ENCODE measurements around the gene SMARCD2.
"Not testable (repeated sequence)": the region's sequence is repeated elsewhere in the genome, so short reads cannot be mapped to it uniquely, and the experiment has no call there.

SMARCD2 gene

DNA sequence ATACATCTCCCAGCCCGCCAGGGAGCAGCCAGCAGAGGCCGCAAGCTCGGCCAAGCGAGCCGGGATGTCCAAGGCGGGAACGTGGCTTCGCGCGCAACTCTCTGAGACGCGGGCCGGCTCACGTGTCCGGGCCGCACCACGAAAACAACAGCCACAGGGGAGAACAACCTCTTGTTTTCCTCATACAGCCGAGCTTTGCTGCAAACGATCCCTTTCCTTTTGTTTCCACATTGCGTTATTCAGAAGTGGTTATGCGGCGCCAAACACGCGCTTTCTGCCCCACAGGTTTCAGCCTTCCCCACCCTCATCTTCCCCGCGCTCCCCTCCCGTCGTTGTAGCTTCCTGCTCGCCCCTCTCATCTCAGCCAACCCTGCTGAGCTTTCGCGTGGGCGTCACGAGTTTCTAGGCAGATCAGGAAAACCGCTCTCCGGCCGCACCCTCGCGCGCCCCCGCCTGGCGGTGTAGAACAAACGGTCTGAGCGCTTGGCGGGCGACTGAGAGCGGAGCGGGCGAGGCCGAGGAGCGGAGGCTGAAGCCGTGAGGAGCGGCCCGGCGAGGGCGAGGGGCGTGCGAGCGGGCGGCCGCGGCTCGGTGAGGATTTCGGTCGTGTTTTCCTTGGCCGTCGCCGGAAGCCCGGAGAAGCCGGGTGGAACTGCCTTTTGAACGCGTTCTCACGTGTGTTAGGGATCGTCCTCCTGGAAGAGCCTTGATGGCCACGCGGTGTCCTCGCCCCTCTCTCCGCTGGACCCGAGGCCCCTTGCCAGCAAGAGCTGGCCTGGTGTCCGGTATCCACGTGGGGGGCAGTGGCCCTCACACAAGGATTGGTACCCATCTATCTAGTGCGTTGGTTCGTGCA lies 6.6 kb upstream of the SMARCD2 start:
- peak; percentile 49 for DNase-seq

DNA sequence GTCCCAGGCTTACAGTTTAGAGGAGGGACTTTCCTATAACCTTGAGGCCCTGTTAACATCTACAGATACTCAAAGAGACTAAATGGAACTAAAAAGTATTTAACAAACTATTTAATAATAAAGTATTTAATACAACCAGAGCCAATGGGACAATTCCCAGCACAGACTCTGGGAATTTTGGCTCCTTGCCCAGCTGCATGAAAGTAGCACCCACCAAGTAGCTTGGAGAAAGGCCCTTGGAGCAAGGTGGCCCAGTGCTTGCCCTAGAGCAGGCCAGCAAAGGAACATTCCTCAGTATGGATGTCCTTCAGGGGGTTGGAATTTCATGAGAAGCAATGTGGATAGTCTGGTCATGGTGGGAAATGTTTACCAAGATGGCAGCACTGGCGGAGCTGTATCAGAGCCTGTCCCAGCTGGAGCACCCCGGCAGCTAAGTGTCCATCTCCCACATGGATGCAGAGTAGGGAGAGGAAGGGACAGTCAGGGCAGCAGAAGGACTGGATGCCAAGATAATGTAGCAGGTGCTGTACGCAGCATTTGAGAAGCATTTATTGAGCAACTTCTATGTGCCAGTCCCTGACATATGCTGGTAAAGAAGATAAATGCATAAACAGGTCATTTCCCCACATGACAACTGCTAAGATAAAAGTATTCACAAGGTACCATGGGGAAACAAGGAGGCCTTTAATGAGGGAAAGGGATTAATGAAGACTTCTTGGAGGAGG lies 5.2 kb upstream of the SMARCD2 start:
- no peak for DNase-seq

DNA sequence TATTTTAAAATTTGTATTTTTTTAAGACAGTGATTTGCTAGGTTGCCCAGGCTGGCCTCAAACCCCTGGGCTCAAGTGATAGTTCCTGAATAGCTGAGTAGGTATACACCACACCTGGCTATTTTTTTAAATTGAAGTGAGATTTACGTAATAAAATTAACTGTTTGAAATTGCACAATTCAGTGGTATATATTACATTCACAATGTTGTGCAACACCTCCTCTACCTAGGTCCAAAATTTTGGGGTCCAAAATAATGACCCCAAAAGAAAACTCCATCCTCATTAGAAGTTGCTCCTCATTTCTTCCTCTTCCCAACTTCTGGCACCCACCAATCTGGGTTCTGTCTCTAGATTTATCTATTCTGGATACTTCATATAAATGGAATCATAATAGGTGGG lies 3.0 kb upstream of the SMARCD2 start:
- no peak for DNase-seq

DNA sequence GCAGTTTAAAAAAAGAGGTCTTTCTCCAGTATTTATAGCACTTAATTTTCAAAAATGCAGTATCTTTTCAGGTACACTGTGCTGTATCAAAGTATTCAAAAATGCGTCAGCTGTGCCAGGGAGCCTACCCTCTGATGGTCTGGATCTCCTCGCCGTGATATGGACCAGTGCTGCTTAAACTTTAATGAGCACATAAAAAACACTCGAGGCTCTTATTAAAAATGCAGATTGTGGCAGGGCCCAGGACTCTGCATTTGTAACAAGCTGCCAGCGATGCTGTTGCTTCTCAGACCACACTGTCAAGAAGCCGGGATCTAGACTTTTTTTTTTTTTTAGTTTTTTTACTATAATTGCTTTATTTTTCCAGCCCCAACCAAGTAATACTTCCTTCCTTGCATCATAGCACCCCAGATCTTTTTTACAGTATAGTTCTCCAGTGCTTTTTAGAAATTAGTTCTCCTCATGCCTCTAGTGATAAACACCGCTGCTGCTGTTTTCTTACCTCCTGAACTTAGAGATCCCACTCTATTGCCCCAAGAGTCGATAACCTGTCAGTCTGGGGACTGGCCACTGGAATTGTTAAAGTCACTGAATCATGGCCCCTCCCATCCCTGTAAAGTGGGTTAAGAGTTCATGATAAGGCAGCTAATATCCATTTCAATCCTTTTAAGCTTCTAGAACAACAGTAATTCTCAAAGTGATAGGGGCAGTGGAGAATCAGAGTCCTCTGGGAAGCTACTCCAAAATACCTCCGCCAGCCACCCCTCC lies 1.6 kb upstream of the SMARCD2 start:
- DNase-seq: no peak

DNA sequence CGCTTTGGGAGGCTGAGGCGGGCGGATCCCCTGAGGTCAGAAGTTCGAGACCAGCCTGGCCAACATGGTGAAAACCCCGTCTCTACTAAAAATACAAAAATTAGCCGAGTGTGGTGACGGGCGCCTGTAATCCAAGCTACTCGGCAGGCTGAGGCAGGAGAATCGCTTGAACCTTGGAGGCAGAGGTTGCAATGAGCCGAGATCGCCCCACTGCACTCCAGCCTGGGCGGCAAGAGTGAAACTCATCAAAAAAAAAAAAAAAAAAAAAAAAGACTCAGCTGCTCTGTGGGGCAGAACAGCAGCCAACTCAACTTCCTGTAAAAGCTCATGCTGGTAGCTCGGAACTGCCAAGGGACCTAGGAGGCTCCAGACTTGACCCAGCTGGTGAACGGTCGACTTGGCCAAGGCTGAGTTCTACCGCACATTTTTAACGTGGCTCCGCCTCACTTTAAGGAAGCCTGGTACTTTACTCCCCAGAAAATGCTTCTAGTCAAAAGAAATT lies 953 bp upstream of the SMARCD2 start:
- DNase-seq: not testable (repeated sequence)

DNA sequence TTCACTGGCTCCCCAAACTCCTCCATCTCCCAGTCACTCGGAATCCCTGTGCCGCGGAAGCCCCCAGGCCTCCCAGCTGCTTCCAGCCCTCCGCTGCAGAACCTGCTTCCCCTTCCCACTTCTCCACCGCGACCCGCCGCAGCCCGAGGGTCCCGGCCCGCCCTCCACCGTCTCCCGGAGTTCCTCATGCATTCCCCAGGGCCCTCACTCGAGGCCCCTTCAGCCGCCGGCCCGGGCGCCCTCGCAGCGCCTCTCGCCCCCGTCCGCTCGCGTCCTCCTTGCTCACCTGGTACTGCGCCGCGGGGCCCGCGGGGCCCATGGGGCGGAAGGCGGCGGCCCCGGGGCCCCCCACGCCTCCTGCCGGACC lies 329 bp downstream of the SMARCD2 start:
- DNase-seq: peak; percentile 57

DNA sequence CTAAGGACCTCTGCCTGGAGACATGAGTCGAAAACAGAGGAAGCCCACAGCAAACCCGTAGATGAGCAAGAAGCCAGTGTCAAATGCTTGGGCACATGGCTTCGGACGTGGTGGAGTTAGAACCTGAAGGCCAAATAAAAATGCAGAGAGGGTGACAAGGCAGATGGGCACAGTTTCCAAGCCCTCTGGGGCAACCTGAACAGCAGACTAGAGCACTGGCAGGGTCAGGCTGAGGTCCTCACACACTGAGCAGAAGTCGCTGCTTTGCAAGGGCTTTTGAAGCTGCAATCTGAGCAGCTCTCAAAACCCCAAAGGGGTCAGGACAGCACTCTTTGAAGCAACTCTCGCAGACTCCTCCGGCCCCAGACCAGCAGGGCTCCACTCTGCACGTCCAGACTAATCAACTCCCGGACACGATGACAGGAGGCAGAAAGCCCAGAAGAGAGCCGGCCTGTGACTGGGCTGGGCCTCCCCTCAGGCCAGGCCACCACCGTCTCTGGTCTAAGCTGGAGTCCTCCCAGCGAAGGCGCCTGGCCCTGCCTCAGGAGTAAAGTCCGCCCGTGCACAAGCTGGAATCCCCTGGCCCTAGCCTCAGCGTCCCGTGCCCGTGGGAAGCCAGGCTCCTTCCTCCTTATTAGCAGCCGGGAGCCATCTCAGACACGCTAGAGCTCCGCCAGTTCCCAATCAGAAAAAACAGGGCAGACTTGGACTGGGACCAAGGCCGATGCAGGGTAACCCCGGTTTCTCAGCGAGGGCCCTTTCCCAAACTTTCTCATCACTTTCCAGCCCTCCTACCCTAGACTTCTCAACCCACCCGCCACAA lies 924 bp downstream of the SMARCD2 start:
- no peak for DNase-seq

DNA sequence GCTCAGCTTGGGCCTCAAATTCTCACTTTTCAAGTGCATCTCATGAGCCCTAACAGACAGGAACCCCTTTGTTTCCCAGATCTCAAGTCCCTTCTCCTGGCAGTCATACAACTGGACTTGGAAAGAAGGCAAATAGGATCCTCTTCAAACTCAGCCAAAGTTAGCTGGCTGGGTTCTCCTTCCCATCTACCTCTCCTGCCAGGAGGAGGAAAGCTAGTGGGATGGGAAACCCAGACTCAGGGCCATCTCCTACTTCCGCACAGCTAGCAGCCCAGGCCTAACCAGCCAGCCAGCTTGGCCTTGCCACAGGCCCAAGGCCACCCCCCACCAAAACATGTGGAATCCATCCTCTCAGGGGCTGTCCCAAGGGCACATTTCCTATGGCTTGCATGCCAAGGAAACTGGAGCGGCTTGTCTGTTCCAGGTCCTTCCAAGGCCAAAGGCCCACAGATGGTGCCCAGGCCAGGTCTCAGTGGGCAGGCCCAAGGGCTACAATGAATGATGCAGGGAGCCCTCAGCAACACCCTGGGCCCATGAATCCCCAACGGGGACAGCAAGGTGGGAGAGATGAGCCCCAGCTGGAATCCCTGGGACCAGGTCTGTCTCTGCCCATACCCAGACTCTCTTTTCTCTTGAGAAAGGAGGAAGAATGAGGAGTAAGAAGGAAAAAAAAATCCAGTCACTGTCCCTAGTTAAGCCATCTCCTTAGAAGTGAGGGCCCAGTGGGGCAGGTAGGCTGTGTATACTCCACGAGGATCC lies 1.7 kb downstream of the SMARCD2 start:
- no peak for DNase-seq

DNA sequence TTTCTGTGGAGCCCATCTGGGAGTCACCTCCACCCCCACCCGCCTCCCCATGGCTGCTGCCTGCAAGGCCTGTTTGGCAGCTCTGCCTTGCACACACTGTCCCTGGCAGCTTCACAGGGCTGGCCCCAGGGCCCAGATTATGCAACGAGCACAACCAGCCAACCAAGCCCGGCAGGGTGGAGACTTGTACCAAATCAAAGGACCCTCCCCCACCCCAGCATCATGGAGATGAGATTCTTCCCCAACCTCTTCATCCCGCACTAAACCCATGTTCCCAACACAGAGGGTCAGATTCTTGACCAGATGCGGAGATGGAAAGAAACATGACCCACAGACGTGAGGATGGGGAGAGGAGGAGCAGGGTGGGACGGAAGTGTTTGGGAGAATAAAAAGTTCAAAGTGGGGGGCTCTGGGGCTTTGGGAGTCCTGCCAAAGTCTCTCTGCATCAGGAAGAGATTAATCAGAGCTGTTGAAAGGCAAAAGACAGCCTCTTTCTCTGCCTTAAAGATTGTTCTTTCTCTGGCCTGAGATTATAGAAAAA lies 3.8 kb downstream of the SMARCD2 start:
- DNase-seq: peak; percentile 77

DNA sequence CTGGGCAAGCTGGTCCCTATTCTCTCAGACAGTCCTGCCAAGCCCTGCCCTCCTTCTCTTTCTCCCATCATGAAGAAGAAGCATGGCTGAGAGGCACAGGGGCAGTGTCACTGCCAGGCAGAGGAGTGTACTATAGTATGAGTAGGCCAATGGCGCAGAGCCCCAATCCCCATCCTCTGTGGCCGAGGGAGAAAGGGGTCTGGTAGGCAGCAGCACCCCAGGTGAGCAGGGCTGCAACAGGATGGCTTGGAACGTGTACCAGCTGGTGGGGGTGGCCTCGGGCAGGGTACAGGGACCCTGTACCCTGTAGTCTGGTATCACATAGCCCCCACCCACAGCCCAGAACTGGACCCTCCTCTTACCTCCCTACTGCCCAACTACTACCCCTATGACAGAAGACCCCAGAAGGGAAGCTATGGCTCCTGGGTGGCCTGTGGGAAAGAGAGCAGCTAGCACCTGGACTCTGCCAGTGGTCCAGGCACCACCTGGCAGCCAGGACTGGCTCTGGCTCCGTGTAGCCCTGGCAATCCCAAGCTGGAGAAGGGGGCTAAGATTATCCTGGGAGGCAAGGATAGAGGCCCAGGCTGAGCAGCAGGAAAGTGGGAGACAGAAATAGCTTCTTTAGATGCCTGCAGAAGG lies 4.4 kb downstream of the SMARCD2 start:
- DNase-seq: no peak

DNA sequence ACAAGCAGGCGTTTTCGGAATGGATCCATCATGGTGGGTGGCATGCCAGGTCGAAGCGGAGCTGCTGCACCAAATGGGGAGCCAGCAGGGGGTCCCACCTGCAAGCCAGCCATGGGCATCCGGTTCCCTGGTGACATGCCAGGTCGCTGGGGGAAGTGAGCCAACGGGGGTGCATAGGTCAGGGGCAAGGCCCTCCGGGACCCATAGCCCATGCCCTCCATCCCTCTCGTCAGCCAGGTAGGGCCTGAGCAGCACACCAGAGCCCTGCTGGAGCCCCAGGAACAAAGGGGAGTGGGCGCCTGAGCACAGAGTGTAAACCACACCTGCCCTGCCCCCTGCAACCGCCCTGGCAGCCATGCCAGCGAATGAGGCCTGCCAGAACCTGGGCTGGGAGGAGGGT lies 5.0 kb downstream of the SMARCD2 start:
- DNase-seq: no peak

DNA sequence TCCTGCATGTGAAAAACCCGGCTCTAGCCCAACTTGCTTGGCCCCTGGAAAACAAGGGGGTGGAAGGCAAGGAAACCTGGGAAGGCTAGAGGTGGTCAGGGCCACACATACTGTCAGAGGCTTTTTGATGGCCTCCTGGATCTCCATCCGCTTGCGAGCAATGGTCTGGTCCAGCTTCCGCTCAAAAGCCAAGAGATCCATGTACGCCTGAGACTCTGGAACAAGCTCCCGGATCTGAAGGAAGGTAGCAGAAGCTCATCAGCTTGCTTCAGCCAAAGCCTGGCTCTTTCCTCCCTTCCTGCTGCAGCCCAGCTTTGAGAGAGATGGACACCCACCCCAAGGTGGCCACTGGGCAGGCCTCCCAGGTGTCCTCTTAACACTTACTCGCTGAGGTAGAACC lies 5.7 kb downstream of the SMARCD2 start:
- DNase-seq: no peak

DNA sequence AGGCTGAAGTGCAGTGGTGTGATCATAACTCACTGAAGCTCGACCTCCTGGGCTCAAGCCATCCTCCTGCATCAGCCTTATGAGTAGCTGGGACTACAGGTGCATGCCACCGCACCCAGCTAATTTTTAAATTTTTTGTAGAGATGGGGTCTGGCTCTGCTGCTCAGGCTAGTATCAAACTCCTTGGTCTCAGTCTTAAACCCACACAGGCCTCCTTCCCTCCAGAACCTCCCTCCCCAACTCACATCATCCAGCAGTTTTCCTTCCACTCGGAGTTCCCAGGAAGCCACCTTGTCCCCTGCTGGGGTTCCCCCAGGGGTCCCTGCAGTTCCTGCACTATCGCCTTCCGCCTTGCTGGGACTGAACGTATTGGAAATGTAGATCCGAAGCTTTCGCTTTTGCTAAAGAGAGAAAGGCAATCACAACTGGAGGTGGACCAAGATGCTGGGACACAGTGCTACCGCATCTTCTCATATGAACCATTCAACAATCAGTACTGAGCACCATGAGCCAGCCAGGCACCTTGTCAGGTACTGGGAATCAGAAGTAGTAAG lies 7.2 kb downstream of the SMARCD2 start:
- no peak for DNase-seq

DNA sequence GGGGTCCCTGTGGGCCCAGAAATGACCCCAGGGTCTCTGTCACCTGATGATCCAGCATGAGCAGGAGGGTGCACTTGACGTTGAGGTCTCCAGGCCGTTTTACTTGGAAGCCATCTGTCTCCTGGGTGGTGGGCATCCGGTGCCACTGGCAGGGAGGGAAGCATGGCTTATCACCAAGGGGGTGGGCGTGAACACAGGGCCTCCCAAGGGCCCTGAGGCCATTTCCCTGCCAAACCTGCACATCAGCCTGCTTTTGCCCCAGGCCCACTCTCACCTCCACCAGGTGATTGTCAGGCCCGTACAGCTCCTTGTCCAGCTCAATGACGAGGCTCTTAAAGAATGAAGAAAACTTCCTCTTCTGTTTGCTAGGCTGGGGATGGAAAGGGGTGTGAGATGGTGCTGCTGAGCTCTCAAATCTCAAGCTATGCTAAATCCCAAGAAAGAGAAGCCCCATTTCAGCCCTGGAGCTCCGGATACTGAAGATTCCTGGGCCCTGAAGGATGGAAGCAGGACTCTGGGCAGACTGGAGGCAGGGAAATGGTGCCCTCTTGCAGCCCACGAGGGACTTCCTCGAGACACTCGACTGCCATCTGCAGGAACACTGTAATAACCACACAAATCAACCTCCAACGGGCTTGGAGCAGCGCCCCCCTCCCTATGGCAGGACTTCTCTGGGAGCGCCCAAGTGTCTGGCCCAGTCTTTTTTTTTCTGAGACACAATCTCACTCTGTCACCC lies 7.9 kb downstream of the SMARCD2 start:
- peak; percentile 83 for DNase-seq

DNA sequence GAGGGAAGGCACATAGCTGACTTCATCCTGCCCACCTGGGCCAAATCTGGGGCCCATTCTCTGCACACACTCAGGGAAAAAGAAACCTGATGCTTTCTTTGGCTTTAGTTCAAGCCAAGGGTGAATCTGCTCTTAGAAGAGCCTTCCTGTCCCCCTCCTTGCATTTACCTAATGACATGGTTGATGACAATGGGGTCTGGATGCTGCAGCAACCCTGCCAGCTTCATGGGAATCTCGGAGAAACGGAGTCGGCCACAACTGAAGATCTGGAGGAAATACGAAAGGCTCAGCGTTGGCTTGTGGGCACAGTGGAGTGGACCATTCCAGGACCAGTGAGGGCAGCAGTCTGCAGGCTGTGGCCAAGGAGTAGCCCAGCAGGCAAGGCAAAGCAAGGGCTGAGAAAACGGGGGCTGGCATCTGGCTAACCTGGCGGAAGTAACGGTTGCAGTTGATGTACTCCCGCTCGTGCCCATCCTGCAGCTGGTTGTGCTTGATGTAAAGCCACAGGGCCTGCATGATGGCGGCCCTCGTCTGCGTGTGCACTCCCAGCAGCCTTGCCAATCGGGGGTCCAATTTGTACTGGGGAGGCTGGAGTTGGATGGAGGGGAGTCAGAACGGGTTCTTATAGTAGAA lies 8.6 kb downstream of the SMARCD2 start:
- DNase-seq: no peak

DNA sequence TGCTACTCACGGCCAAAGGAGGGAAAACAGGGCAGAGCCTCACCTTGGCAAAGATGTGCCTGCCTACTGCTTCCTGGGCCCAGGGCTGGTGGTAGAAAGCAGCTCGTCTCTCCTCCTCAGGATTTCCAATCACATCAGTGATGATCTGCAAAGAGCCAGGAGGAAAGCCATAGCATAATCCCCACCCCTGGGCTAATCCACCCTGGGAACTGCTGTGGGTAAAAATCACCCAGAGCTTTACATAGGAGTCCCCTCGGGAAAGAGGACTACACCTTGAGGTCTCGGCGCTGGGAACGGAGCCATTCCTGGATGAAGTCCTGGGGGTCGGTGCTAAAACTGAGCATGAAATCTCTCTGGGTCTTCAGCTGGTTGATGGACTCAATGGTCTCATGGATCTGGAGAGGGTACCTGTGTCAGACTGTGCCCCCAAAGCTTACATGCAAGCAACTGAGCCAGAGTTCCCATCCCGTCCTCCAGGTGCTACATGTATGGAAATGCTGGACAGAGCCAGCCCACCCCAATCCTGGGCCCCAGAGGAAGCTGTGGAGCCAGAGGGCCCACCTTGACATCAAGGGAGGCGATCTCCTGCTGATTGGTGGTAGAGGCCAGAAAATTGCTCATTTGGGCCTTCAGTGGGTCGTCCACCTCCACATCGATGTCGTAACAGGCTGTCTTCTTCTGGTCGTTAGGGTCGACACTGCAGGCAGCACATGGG lies 9.3 kb downstream of the SMARCD2 start:
- DNase-seq: no peak

DNA sequence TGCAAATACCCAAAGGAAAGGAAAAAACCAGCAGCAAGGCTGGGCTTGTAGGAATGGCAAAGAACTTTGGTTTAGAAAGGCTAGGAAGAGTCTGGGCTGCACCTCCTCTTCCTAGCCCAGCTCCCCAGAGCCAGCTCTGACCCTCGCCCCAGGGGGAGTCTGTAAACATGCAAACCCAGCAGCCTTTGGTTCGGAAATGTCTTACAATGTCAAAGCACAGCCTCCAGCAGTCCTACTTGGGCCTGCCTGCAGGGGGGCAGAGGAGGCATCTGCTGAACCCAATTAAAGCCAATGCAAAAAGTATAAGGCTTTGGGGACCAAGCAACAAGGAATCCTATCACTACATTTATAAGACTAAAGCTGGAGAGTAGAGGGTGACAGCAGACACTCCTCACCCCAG lies 10.0 kb downstream of the SMARCD2 start:
- no peak for DNase-seq

DNA sequence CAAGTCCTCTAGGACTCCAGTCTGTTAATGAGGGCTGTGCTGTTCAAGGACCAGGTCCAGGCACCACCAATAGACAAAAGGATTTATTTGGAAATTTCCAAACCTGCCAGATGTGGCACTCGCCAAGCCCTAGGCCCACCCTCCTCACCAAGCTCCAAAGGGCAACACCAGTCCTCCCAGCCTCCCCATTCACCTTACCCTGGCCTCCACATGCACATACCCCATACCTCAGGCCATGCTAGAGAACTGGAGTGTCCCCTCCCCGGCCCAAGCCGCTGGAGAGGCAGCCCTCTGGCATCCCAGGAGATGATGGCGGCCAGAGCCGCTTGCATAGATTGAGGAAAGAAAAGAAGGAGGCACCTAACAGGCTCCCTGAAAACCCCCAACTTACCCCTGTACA lies 10.5 kb downstream of the SMARCD2 start:
- DNase-seq: no peak

DNA sequence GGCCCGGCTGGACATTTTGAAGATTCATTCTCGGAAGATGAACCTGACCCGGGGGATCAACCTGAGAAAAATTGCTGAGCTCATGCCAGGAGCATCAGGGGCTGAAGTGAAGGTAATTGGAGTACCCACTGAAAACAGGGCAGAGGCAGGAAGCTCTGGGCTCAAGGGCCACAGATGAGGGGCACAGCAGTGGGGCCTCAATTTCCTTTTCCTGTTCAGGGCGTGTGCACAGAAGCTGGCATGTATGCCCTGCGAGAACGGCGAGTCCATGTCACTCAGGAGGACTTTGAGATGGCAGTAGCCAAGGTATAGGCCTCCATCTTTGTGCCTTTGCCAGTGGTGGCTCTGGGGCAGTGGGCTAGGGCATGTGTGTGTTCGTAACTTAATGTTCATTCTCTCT lies 11.0 kb downstream of the SMARCD2 start:
- DNase-seq: no peak
